Panc1 (cell line): ENCODE data around the gene SYCP2L. TPM values are rescaled to one million over a fixed set of nuclear protein-coding genes. Genes with fewer than 3 reads are reported as not detected.
"Not testable (repeated sequence)": the region's sequence is repeated elsewhere in the genome, so short reads cannot be mapped to it uniquely, and the experiment has no call there.

Source experiments
- ATAC-seq: fragments of 200-7000 bp; cut with Tn5 transposase; 2 replicates; pipeline ENCODE4 v1.9.1; 2020; ENCODE audit warnings: mild to moderate bottlenecking, moderate library complexity
- BruUV-seq: library from RNA; stranded (reverse); fragments of 400-500 nt; replicated peaks from 2 replicates; lab custom pipeline; 2021; lab: Mats Ljungman, UMichigan
- CTCF ChIA-PET: fragments of 300-600 bp; sonication (Branson Sonifier 250); formaldehyde crosslinking; loops from one replicate; lab custom pipeline; 2022; ENCODE audit warnings: antibody characterized with exemption; lab: Charles Lee
- POLR2A ChIA-PET: fragments of 300-600 bp; sonication (Branson Sonifier 250); formaldehyde crosslinking; loops from one replicate; lab custom pipeline; 2022; ENCODE audit warnings: antibody characterized with exemption; lab: Charles Lee
- DNase-seq: peaks from one replicate; pipeline ENCODE4 v3.0.0-alpha.2; 2010; ENCODE audit warnings: low read depth, low spot score
- H3K27ac ChIP-seq: 2 replicates; pipeline ENCODE4 v1.5.1; 2011; ENCODE audit warnings: mild to moderate bottlenecking, low read length, inconsistent platforms
- H3K27me3 ChIP-seq: fragments of 200-500 bp; sonication (Bioruptor generic); 2 replicates; pipeline ENCODE4 v1.6.0; 2014; ENCODE audit warnings: low read length, inconsistent platforms; ENCODE audit not compliant: control insufficient read depth, insufficient read depth
- H3K36me3 ChIP-seq: fragments of 200-500 bp; sonication (Bioruptor generic); 2 replicates; pipeline ENCODE4 v1.5.1; 2014; ENCODE audit warnings: inconsistent platforms, mild to moderate bottlenecking, low read length, moderate library complexity; ENCODE audit not compliant: control insufficient read depth, insufficient read depth
- H3K4me1 ChIP-seq: 2 replicates; pipeline ENCODE4 v1.5.1; 2011; ENCODE audit warnings: inconsistent platforms, mild to moderate bottlenecking, low read length, moderate library complexity; ENCODE audit not compliant: control insufficient read depth, insufficient read depth
- H3K4me3 ChIP-seq, 2 experiments: 2 replicates each; pipeline ENCODE4 v1.5.1; 2011 to 2012; ENCODE audit warnings: low read depth in 2 of 2, low read length in 2 of 2, mild to moderate bottlenecking in 2 of 2, inconsistent platforms in 1 of 2, moderate library complexity in 1 of 2
- H3K9me3 ChIP-seq: fragments of 200-500 bp; sonication (Bioruptor generic); 2 replicates; pipeline ENCODE4 v1.5.1; 2014; ENCODE audit warnings: low read depth, mild to moderate bottlenecking, inconsistent platforms, low read length, moderate library complexity; ENCODE audit not compliant: control insufficient read depth, insufficient read depth
- POLR2AphosphoS5 ChIP-seq: IDR thresholded peaks from 2 replicates; pipeline ENCODE4 v1.6.1; 2012; ENCODE audit warnings: mild to moderate bottlenecking, low read depth, low read length, moderate library complexity
- SIN3A ChIP-seq: IDR thresholded peaks from 2 replicates; pipeline ENCODE4 v1.6.1; 2012; ENCODE audit warnings: low read depth, mild to moderate bottlenecking, low read length, moderate library complexity, borderline replicate concordance; ENCODE audit not compliant: insufficient read depth
- TCF7L2 ChIP-seq: IDR thresholded peaks from 2 replicates; pipeline ENCODE4 v1.6.1; 2011; ENCODE audit warnings: mild to moderate bottlenecking, low read depth, low read length, inconsistent platforms
- in situ Hi-C: cut with HindIII; loops from 2 replicates; pipeline ENCODE4 v1.10.0; 2016; ENCODE audit warnings: low sequenced_read_pairs, low pct_unique_long_range_greater_than_20kb
- intact Hi-C: fragments of 100-400 bp; cut with micrococcal nuclease; formaldehyde crosslinking; loops from one replicate; pipeline ENCODE4 v1.10.0; 2022; ENCODE audit not compliant: unreplicated experiment
- total RNA-seq: library from RNA; stranded (reverse); gene quantifications from one replicate; pipeline ENCODE4 v1.2.1, GENCODE V29; 2021; ENCODE audit not compliant: unreplicated experiment
- TF ChIP-seq, protein P1 (sequence below), 2 experiments: IDR thresholded peaks; 2 replicates each; pipeline ENCODE4 v1.6.1; 2011 to 2012; ENCODE audit warnings: low read depth in 2 of 2, control low read depth in 1 of 2, low read length in 1 of 2, mild to moderate bottlenecking in 1 of 2, moderate library complexity in 1 of 2; ENCODE audit not compliant: insufficient read depth in 1 of 2
- TF ChIP-seq, protein P2 (sequence below): fragments of 450-650 bp; IDR thresholded peaks from 2 replicates; pipeline ENCODE4 v1.5.1; 2017; ENCODE audit warnings: mild to moderate bottlenecking

The SYCP2L gene
- total RNA-seq, 1 experiment from 2014 or later, result 2.4 TPM

DNA sequence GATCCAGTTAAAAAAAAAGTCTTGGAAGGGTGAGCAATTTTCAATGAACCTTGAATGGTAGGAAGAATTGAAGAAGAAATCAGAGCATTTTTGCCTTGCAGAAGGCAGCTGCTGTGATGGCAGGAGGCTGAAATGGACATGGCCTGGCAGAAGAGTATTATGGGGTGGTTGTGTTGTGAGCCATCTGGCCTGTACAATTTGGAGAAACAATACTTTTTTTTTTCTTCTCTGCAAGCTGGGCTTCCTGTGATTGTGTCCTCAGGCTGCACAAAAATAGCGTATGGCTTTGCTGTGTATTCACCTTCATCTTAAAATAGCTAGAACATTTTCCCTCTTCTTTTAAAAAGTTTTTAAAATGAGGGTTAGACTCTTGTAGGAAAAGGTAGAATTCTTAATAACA lies 21.4 kb downstream of the SYCP2L start:
- TF ChIP-seq, protein P1, sequence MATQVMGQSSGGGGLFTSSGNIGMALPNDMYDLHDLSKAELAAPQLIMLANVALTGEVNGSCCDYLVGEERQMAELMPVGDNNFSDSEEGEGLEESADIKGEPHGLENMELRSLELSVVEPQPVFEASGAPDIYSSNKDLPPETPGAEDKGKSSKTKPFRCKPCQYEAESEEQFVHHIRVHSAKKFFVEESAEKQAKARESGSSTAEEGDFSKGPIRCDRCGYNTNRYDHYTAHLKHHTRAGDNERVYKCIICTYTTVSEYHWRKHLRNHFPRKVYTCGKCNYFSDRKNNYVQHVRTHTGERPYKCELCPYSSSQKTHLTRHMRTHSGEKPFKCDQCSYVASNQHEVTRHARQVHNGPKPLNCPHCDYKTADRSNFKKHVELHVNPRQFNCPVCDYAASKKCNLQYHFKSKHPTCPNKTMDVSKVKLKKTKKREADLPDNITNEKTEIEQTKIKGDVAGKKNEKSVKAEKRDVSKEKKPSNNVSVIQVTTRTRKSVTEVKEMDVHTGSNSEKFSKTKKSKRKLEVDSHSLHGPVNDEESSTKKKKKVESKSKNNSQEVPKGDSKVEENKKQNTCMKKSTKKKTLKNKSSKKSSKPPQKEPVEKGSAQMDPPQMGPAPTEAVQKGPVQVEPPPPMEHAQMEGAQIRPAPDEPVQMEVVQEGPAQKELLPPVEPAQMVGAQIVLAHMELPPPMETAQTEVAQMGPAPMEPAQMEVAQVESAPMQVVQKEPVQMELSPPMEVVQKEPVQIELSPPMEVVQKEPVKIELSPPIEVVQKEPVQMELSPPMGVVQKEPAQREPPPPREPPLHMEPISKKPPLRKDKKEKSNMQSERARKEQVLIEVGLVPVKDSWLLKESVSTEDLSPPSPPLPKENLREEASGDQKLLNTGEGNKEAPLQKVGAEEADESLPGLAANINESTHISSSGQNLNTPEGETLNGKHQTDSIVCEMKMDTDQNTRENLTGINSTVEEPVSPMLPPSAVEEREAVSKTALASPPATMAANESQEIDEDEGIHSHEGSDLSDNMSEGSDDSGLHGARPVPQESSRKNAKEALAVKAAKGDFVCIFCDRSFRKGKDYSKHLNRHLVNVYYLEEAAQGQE (IDR thresholded peaks at IDR 0.05; ENCODE audit: insufficient read depth in 1 of 2, low read depth in 2 of 2, low read length in 1 of 2), result no peak
- TF ChIP-seq, protein P2, sequence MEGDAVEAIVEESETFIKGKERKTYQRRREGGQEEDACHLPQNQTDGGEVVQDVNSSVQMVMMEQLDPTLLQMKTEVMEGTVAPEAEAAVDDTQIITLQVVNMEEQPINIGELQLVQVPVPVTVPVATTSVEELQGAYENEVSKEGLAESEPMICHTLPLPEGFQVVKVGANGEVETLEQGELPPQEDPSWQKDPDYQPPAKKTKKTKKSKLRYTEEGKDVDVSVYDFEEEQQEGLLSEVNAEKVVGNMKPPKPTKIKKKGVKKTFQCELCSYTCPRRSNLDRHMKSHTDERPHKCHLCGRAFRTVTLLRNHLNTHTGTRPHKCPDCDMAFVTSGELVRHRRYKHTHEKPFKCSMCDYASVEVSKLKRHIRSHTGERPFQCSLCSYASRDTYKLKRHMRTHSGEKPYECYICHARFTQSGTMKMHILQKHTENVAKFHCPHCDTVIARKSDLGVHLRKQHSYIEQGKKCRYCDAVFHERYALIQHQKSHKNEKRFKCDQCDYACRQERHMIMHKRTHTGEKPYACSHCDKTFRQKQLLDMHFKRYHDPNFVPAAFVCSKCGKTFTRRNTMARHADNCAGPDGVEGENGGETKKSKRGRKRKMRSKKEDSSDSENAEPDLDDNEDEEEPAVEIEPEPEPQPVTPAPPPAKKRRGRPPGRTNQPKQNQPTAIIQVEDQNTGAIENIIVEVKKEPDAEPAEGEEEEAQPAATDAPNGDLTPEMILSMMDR, result no peak
- TF ChIP-seq TCF7L2, result no peak
- TF ChIP-seq POLR2AphosphoS5, result no peak
- TF ChIP-seq SIN3A, result no peak
- Histone ChIP-seq H3K27me3 (no peaks in the 10 kb centered on the region), H3K4me1 (no peaks in the 10 kb centered on the region), H3K9me3 (no peaks in the 10 kb centered on the region), H3K27ac (no peak overlapping the region), H3K4me3 (no peak overlapping the region), H3K36me3 (no peaks in the 10 kb centered on the region)
- intact Hi-C loops, result no loop called here
- DNase-seq (no peak), ATAC-seq (no peak)
- POLR2A ChIA-PET, result interaction anchor here (0.6 kb wide), 1 partner anchor 19 kb away, joined by 17 read pairs; no protein-coding TSS in a partner anchor
- CTCF ChIA-PET, result no interaction called here
- no TSS peak for BruUV-seq
- in situ Hi-C loops, result no loop called here

DNA sequence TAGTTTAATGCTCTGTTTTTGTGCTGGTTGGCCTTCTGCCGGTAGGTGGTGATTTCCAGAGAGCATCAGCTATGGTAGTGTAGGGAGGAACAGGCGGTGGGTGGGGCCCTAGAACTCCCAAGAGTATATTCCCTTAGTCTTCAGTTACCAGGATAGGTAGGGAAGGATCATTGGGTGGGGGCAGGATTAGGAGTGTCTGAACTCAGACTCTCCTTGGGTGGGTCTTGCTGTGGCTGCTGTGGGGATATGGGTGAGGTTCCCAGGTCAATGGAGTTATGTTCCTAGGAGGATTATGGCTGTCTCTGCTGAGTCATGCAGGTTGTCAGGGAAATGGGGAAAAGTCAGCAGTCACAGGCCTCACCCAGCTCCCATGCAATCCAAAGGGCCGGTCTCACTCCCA lies 32.7 kb downstream of the SYCP2L start:
- DNase-seq, H3K36me3 ChIP-seq, H3K4me1 ChIP-seq, H3K9me3 ChIP-seq, BruUV-seq, intact Hi-C loops, POLR2A ChIA-PET, CTCF ChIA-PET, H3K27ac ChIP-seq, in situ Hi-C loops, H3K4me3 ChIP-seq, ATAC-seq, H3K27me3 ChIP-seq: not testable (repeated sequence)

DNA sequence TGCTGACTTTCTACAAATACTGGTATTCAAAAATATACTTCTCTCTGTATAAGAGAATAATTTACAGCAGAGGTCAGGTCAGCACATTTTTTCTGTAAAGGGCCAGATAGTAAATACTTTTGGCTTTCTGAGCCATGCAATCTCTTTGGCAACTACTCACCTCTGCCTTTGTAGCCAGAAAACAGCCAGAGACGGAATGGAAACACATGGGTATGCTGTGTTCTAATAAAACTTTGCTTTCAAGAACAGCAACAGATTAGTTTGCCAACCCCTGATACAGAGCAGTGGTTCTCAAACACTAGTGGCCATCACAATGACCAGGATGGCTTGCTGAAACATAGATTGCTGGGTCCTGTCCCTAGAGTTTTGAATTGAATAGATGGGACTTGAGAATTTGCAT lies 46.3 kb downstream of the SYCP2L start:
- no peak for DNase-seq
- ChIA-PET CTCF (no interaction called here), POLR2A (no interaction called here)
- TF ChIP-seq SIN3A (no peak), TCF7L2 (no peak), POLR2AphosphoS5 (no peak)
- TF ChIP-seq, protein P2, result no peak
- TF ChIP-seq, protein P1 (IDR thresholded peaks at IDR 0.05; ENCODE audit: insufficient read depth in 1 of 2, low read depth in 2 of 2, low read length in 1 of 2), result no peak
- no peaks in the 10 kb centered on the region for H3K9me3 ChIP-seq
- intact Hi-C loops (no loop called here), in situ Hi-C loops (no loop called here)
- BruUV-seq, result no TSS peak
- H3K27ac ChIP-seq, result no peak overlapping the region
- no peaks in the 10 kb centered on the region for H3K4me1 ChIP-seq
- no peak overlapping the region for H3K4me3 ChIP-seq
- no peaks in the 10 kb centered on the region for H3K36me3 ChIP-seq
- H3K27me3 ChIP-seq, result no peaks in the 10 kb centered on the region
- ATAC-seq, result no peak
